Activated CD8-positive, alpha-beta memory T cell treated with anti-CD3 and anti-CD28 coated beads, Interleukin-2, amount 50 U/mL, for 24 hours (primary cell): Measurements from ENCODE around the gene OSM.
A peak's percentile ranks its signal among the peaks of the same experiment; 100 is the strongest.

Experiments used
- DNase-seq: peaks from one replicate; pipeline ENCODE4 v3.0.0-alpha.2; 2020; ENCODE audit errors: extremely low read depth

OSM gene

GRCh38 chr22:30297991-30298701, 31.5 kb upstream of the OSM start:
- no peak for DNase-seq

GRCh38 chr22:30297276-30297990, 30.8 kb upstream of the OSM start:
- DNase-seq: no peak

- no peak for DNase-seq
Measured at GRCh38 chr22:30296833-30297232, 30.2 kb upstream of the OSM start.

GRCh38 chr22:30296324-30296723, 29.7 kb upstream of the OSM start:
- DNase-seq: no peak

GRCh38 chr22:30295576-30295975, 28.9 kb upstream of the OSM start:
- no peak for DNase-seq

- DNase-seq: no peak
Measured at GRCh38 chr22:30294830-30295229, 28.2 kb upstream of the OSM start.

- DNase-seq: no peak
Measured at GRCh38 chr22:30294066-30294465, 27.4 kb upstream of the OSM start.

GRCh38 chr22:30293026-30293425, 26.4 kb upstream of the OSM start:
- no peak for DNase-seq

GRCh38 chr22:30292069-30292970, 25.7 kb upstream of the OSM start:
- no peak for DNase-seq

- DNase-seq: no peak
Measured at GRCh38 chr22:30291058-30291892, 24.6 kb upstream of the OSM start.

GRCh38 chr22:30290342-30291057, 23.8 kb upstream of the OSM start:
- no peak for DNase-seq

GRCh38 chr22:30289980-30290313, 23.3 kb upstream of the OSM start:
- DNase-seq: no peak

GRCh38 chr22:30289141-30289979, 22.7 kb upstream of the OSM start, which contains the start of gene CASTOR1:
CASTOR1 (minus strand) TSS chr22:30289505; CDS start chr22:30289497, 8 bp downstream.
- DNase-seq: peak; percentile 80

GRCh38 chr22:30288419-30289140, 21.9 kb upstream of the OSM start:
- no peak for DNase-seq

- peak; percentile 80 for DNase-seq
Measured at GRCh38 chr22:30287648-30288418, 21.2 kb upstream of the OSM start.

- peak; percentile 65 for DNase-seq
Measured at GRCh38 chr22:30286813-30287647, 20.4 kb upstream of the OSM start.

GRCh38 chr22:30286331-30286730, 19.7 kb upstream of the OSM start:
- DNase-seq: no peak

- no peak for DNase-seq
Measured at GRCh38 chr22:30285846-30286200, 19.2 kb upstream of the OSM start.
